H1 (cell line): Measurements from ENCODE around the gene FAM120A. TPM values are rescaled to one million over a fixed set of nuclear protein-coding genes. Genes with fewer than 3 reads are reported as not detected.

ENCODE experiments used
- CTCF ChIA-PET: fragments of 300-600 bp; sonication (Branson Sonifier 250); formaldehyde crosslinking; loops from one replicate; lab custom pipeline; 2021; ENCODE audit not compliant: partially characterized antibody; lab: Charles Lee
- POLR2A ChIA-PET: fragments of 300-600 bp; sonication (Branson Sonifier 250); formaldehyde crosslinking; loops from one replicate; lab custom pipeline; 2021; ENCODE audit warnings: inconsistent platforms; ENCODE audit not compliant: partially characterized antibody; lab: Charles Lee
- DNase-seq, 2 experiments: peaks; one replicate each; pipeline versions ENCODE4 v3.0.0 to v3.0.0-alpha.2; 2010 to 2022; ENCODE audit warnings: low spot score in 2 of 2, low read depth in 1 of 2, mixed read lengths in 1 of 2
- FAIRE-seq: peaks from 2 replicates; lab custom pipeline; 2011; peaks lifted over from hg19 to GRCh38; lab: Jason Lieb, UNC
- H2AFZ ChIP-seq: 2 replicates; pipeline ENCODE4 v1.8.1; 2012; ENCODE audit warnings: low read length, inconsistent platforms
- H2AK5ac ChIP-seq: 2 replicates; pipeline ENCODE4 v1.6.1; 2013; ENCODE audit warnings: low read depth, low read length
- H2BK120ac ChIP-seq: replicated peaks from 2 replicates; pipeline ENCODE3; 2013; ENCODE audit warnings: low read depth, low read length, inconsistent platforms
- H2BK12ac ChIP-seq: 2 replicates; pipeline ENCODE4 v1.6.1; 2013; ENCODE audit warnings: low read depth, low read length
- H2BK15ac ChIP-seq: 2 replicates; pipeline ENCODE4 v1.6.1; 2013; ENCODE audit warnings: low read length
- H2BK20ac ChIP-seq: 2 replicates; pipeline ENCODE4 v1.6.1; 2013; ENCODE audit warnings: low read length
- H2BK5ac ChIP-seq: 2 replicates; pipeline ENCODE4 v1.6.1; 2013; ENCODE audit warnings: low read depth, low read length
- H3K14ac ChIP-seq: 2 replicates; pipeline ENCODE4 v1.6.1; 2013; ENCODE audit warnings: inconsistent platforms; ENCODE audit not compliant: insufficient read length
- H3K18ac ChIP-seq: 2 replicates; pipeline ENCODE4 v1.6.1; 2013; ENCODE audit warnings: low read length; ENCODE audit errors: extremely low read depth
- H3K23ac ChIP-seq: 2 replicates; pipeline ENCODE4 v1.6.1; 2013; ENCODE audit warnings: inconsistent platforms; ENCODE audit not compliant: insufficient read length
- H3K23me2 ChIP-seq: 2 replicates; pipeline ENCODE4 v1.6.1; 2013; ENCODE audit warnings: low read depth, low read length
- H3K27ac ChIP-seq: 2 replicates; pipeline ENCODE4 v1.6.1; 2011; ENCODE audit warnings: low read depth, low read length, inconsistent platforms
- H3K27me3 ChIP-seq, 4 experiments: replicated peaks in 1 of 4; 1 replicate in 1 of 4; 2 replicates in 3 of 4; pipeline versions ENCODE4 v1.6.1 to v1.8.1; 2011 to 2013; ENCODE audit warnings: low read length in 3 of 4, mild to moderate bottlenecking in 3 of 4, inconsistent platforms in 2 of 4, mixed read lengths in 2 of 4, moderate library complexity in 1 of 4; ENCODE audit not compliant: control insufficient read depth in 3 of 4, insufficient read depth in 3 of 4; ENCODE audit errors: extremely low read depth in 1 of 4
- H3K36me3 ChIP-seq, 4 experiments: 2 replicates each; pipeline versions ENCODE4 v1.6.1 to v1.8.1; 2011 to 2013; ENCODE audit warnings: mild to moderate bottlenecking in 4 of 4, low read length in 3 of 4, moderate library complexity in 2 of 4, control low read depth in 1 of 4, inconsistent platforms in 1 of 4; ENCODE audit not compliant: insufficient read depth in 4 of 4, control insufficient read depth in 2 of 4
- H3K4ac ChIP-seq: replicated peaks from 2 replicates; pipeline ENCODE3; 2013; ENCODE audit warnings: low read length, low read depth, mixed read lengths, inconsistent platforms; ENCODE audit not compliant: insufficient read length
- H3K4me1 ChIP-seq, 4 experiments: replicated peaks in 1 of 4; 1 replicate in 1 of 4; 2 replicates in 3 of 4; pipeline versions ENCODE4 v1.6.1 to v1.8.1; 2011 to 2013; ENCODE audit warnings: low read length in 3 of 4, inconsistent platforms in 2 of 4, mixed read lengths in 1 of 4; ENCODE audit not compliant: insufficient read depth in 4 of 4, control insufficient read depth in 3 of 4
- H3K4me2 ChIP-seq, 2 experiments: 2 replicates each; pipeline versions ENCODE4 v1.6.1 to v1.8.1; 2011 to 2013; ENCODE audit warnings: low read depth in 2 of 2, low read length in 2 of 2, control low read depth in 1 of 2, inconsistent platforms in 1 of 2, mild to moderate bottlenecking in 1 of 2; ENCODE audit not compliant: insufficient read depth in 1 of 2
- H3K4me3 ChIP-seq, 4 experiments: fragments of 200-600, 300-600 bp in 1 of 4; sonication (generic), shearing (Covaris generic), sonication (Bioruptor Twin) in 1 of 4; 2 replicates each; pipeline versions ENCODE4 v1.5.1 to v1.8.1; 2011 to 2016; ENCODE audit warnings: low read length in 4 of 4, low read depth in 3 of 4, control low read depth in 2 of 4, inconsistent platforms in 2 of 4, mild to moderate bottlenecking in 2 of 4, mixed read lengths in 1 of 4, moderate library complexity in 1 of 4; ENCODE audit not compliant: insufficient read depth in 2 of 4; ENCODE audit errors: extremely low read depth in 1 of 4
- H3K56ac ChIP-seq: replicated peaks from 2 replicates; pipeline ENCODE3; 2013; ENCODE audit warnings: low read depth, mild to moderate bottlenecking, mixed read lengths, low read length, inconsistent platforms; ENCODE audit not compliant: insufficient read length
- H3K79me1 ChIP-seq: 2 replicates; pipeline ENCODE4 v1.6.1; 2013; ENCODE audit warnings: low read depth, low read length, control low read depth
- H3K79me2 ChIP-seq, 2 experiments: 2 replicates each; pipeline versions ENCODE4 v1.6.1 to v1.8.1; 2012 to 2013; ENCODE audit warnings: low read length in 2 of 2, mild to moderate bottlenecking in 2 of 2, inconsistent platforms in 1 of 2; ENCODE audit not compliant: insufficient read depth in 2 of 2, control insufficient read depth in 1 of 2
- H3K9ac ChIP-seq, 4 experiments: replicated peaks in 1 of 4; 1 replicate in 1 of 4; 2 replicates in 3 of 4; pipeline versions ENCODE4 v1.6.1 to v1.8.1; 2011 to 2013; ENCODE audit warnings: low read depth in 3 of 4, low read length in 3 of 4, control low read depth in 2 of 4, mild to moderate bottlenecking in 2 of 4, moderate library complexity in 2 of 4, inconsistent platforms in 1 of 4; ENCODE audit errors: extremely low read depth in 1 of 4
- H3K9me3 ChIP-seq, 2 experiments: 2 replicates each; pipeline versions ENCODE4 v1.6.1 to v1.8.1; 2012 to 2013; ENCODE audit warnings: mild to moderate bottlenecking in 2 of 2, moderate library complexity in 2 of 2, control low read depth in 1 of 2, inconsistent platforms in 1 of 2, low read depth in 1 of 2, low read length in 1 of 2, mixed read lengths in 1 of 2; ENCODE audit not compliant: insufficient read depth in 2 of 2
- H4K20me1 ChIP-seq, 2 experiments: replicated peaks in 1 of 2; 2 replicates each; pipeline versions ENCODE3 to v1.8.1; 2011 to 2013; ENCODE audit warnings: inconsistent platforms in 2 of 2, low read length in 2 of 2, mild to moderate bottlenecking in 1 of 2; ENCODE audit not compliant: insufficient read depth in 2 of 2, control insufficient read depth in 1 of 2
- H4K5ac ChIP-seq: 2 replicates; pipeline ENCODE4 v1.6.1; 2013; ENCODE audit warnings: low read length, low read depth, mixed read lengths, inconsistent platforms; ENCODE audit not compliant: insufficient read length
- H4K8ac ChIP-seq: 2 replicates; pipeline ENCODE4 v1.8.0; 2013; ENCODE audit warnings: mild to moderate bottlenecking, moderate library complexity, low read length, inconsistent platforms; ENCODE audit not compliant: insufficient read depth; ENCODE audit errors: extremely low read depth
- H4K91ac ChIP-seq: replicated peaks from 2 replicates; pipeline ENCODE3; 2013; ENCODE audit warnings: low read length, mixed read lengths, inconsistent platforms; ENCODE audit not compliant: insufficient read length
- ATF2 ChIP-seq: IDR thresholded peaks from 2 replicates; pipeline ENCODE4 v1.6.1; 2012; ENCODE audit warnings: low read length, inconsistent platforms
- BRCA1 ChIP-seq: IDR thresholded peaks from 2 replicates; pipeline ENCODE4 v1.6.1; 2012; ENCODE audit warnings: low read depth, low read length, improper control_type of control experiment
- CHD2 ChIP-seq: IDR thresholded peaks from 2 replicates; pipeline ENCODE4 v1.6.1; 2012; ENCODE audit warnings: low read length, improper control_type of control experiment
- EP300 ChIP-seq, 2 experiments: IDR thresholded peaks; 1 replicate in 1 of 2; 2 replicates in 1 of 2; pipeline ENCODE4 v1.6.1; 2011 to 2012; ENCODE audit warnings: low read depth in 2 of 2, low read length in 2 of 2, mild to moderate bottlenecking in 2 of 2, borderline replicate concordance in 1 of 2, inconsistent platforms in 1 of 2, moderate library complexity in 1 of 2
- KDM4A ChIP-seq: IDR thresholded peaks from one replicate; pipeline ENCODE4 v1.7.1; 2012; ENCODE audit warnings: low read depth, mild to moderate bottlenecking, moderate library complexity, low read length, inconsistent platforms; ENCODE audit not compliant: severe bottlenecking
- RXRA ChIP-seq: IDR thresholded peaks from 2 replicates; pipeline ENCODE4 v1.6.1; 2011; ENCODE audit warnings: low read depth, mild to moderate bottlenecking, low read length, moderate library complexity; ENCODE audit not compliant: insufficient read depth
- SAP30 ChIP-seq: fragments of 300-600 bp; sonication (generic); IDR thresholded peaks from 2 replicates; pipeline ENCODE4 v1.7.1; 2012; ENCODE audit warnings: low read length, moderate library complexity, mild to moderate bottlenecking, inconsistent platforms; ENCODE audit not compliant: insufficient read depth, insufficient replicate concordance
- SIRT6 ChIP-seq: IDR thresholded peaks from one replicate; pipeline ENCODE4 v1.7.1; 2012; ENCODE audit warnings: low read length, inconsistent platforms
- TAF1 ChIP-seq: IDR thresholded peaks from 2 replicates; pipeline ENCODE4 v1.6.1; 2011; ENCODE audit warnings: mild to moderate bottlenecking, low read depth, low read length
- WGBS, 2 experiments: shearing (Covaris generic) in 1 of 2; methylation state at CpG; one replicate each; pipeline versions ENCODE4 v1.1.6 to v1.1.7; 2013 to 2015; ENCODE audit warnings: low lambda C conversion rate in 2 of 2, mixed read lengths in 2 of 2, inconsistent platforms in 1 of 2, low coverage in 1 of 2, missing lambda C conversion rate in 1 of 2; ENCODE audit not compliant: insufficient replicate concordance in 2 of 2, insufficient coverage in 1 of 2, insufficient read length in 1 of 2; ENCODE audit errors: extremely low coverage in 1 of 2, missing lambda C conversion rate in 1 of 2; 5-methylcytosine and 5-hydroxymethylcytosine counted together
- polyA plus RNA-seq, 7 experiments: library from polyadenylated mRNA; depleted of rRNA in 3 of 7; stranded (reverse) in 5 of 7; unstranded in 2 of 7; fragments of >200 nt in 5 of 7; fragments of 200-250 nt in 2 of 7; gene quantifications; 1 replicate in 5 of 7; 2 replicates in 1 of 7; 4 replicates in 1 of 7; pipeline versions ENCODE4 v1.2.1 to v1.2.3, GENCODE V29; 2011 to 2013; ENCODE audit warnings: missing spikeins in 2 of 7, mixed read lengths in 2 of 7
- total RNA-seq: library from RNA; stranded (reverse); fragmentation: NEBNext Ultra II Directional; extraction: Animal tissue kit (Norgen Biotek cat#: 25700); gene quantifications from 2 replicates; pipeline ENCODE4 v1.2.1, GENCODE V29; 2021

FAM120A gene
- total and polyA plus RNA-seq, 2 of the 8 experiments (the other 6 are each of a cell fraction or from before 2014, with no cell fraction given) = 24.9 to 54.7 TPM

- peak overlapping the region; percentile 86 for H3K18ac ChIP-seq
- H4K91ac ChIP-seq = peak overlapping the region; percentile 98
- CTCF ChIA-PET = interaction anchor here (0.5 to 1.6 kb wide), 8 partner anchors 10 to 593 kb away, joined by 3 to 5 read pairs (median 3); no protein-coding TSS in a partner anchor
- H3K4me3 ChIP-seq = no peak overlapping the region
- peak overlapping the region; percentile 97 for H3K4ac ChIP-seq
- H3K79me1 ChIP-seq = peaks cover 2% of the 10 kb centered on the region; the same call in 1 of the 2 replicates
- H3K4me1 ChIP-seq = peaks cover 9 to 29% (median 20%) of the 10 kb centered on the region in 4 experiments
- peak overlapping the region in 2 of 4 experiments; percentile 44 to 65; a peak in 4 of 7 replicates for H3K9ac ChIP-seq
- H2BK120ac ChIP-seq = peak overlapping the region; percentile 81
- POLR2A ChIA-PET = interaction anchor here (0.6 to 3.9 kb wide), 4 partner anchors 17 to 308 kb away, joined by 3 to 15 read pairs (median 3); no protein-coding TSS in a partner anchor
- peak overlapping the region; percentile 67 for H2BK15ac ChIP-seq
- peak overlapping the region; percentile 50; the same call in 1 of the 2 replicates for H3K27ac ChIP-seq
- H2BK20ac ChIP-seq = peak overlapping the region; percentile 99
- H4K5ac ChIP-seq = peak overlapping the region; percentile 30
- H3K23me2 ChIP-seq = peaks cover 3% of the 10 kb centered on the region
- WGBS, 2 experiments = 71% methylated on average over 17 of the region's 17 CpGs; no CpG with 5 or more reads in 1 of the 2 experiments
- peak overlapping the region; percentile 45; the same call in 1 of the 2 replicates for H4K8ac ChIP-seq
- peak overlapping the region; percentile 100 for H2AK5ac ChIP-seq
- no peak overlapping the region for H2AFZ ChIP-seq
- H3K36me3 ChIP-seq = no peaks in the 10 kb centered on the region
- H2BK5ac ChIP-seq = peak overlapping the region; percentile 98
- peak overlapping the region; percentile 7 for H3K56ac ChIP-seq
- H3K9me3 ChIP-seq = no peaks in the 10 kb centered on the region
- H3K4me2 ChIP-seq = peak overlapping the region; percentile 47 to 55; a peak in 3 of 4 replicates
- DNase-seq (peak in 1 of 2 experiments; percentile 47), FAIRE-seq (no peak)
- no peak overlapping the region for H3K14ac ChIP-seq
- H3K23ac ChIP-seq = peak overlapping the region; percentile 61
- peak overlapping the region; percentile 100 for H2BK12ac ChIP-seq
- peaks cover 0 to 20% of the 10 kb centered on the region in 2 experiments; a peak in 2 of 4 replicates for H3K79me2 ChIP-seq
- no peaks in the 10 kb centered on the region; a peak in 1 of 7 replicates for H3K27me3 ChIP-seq
- H4K20me1 ChIP-seq = peaks cover 0 to 5% of the 10 kb centered on the region in 2 experiments
- no peak for TF ChIP-seq CHD2
- TF ChIP-seq KDM4A = no peak
- TF ChIP-seq EP300 (IDR thresholded peaks at IDR 0.05; ENCODE audit: borderline replicate concordance in 1 of 2, low read depth in 2 of 2, low read length in 2 of 2) = no peak
- no peak for TF ChIP-seq SIRT6
- no peak for TF ChIP-seq SAP30
- TF ChIP-seq BRCA1 = no peak
- no peak for TF ChIP-seq TAF1
- no peak for TF ChIP-seq RXRA
- no peak for TF ChIP-seq ATF2
These were observed 148.3 kb downstream of the FAM120A start for GRCh38 chr9:93599571-93600403.
